Right ventricle myocardium superior (tissue), 1 donor: ENCODE data around the gene PELI2. TPM values are rescaled to one million over a fixed set of nuclear protein-coding genes. Genes with fewer than 3 reads are reported as not detected.

Experiments used
- ATAC-seq: fragments of 200-7000 bp; cut with Tn5 transposase; one replicate; pipeline ENCODE4 v1.9.1; 2020; ENCODE audit warnings: mild to moderate bottlenecking; ENCODE audit not compliant: poor library complexity
- DNase-seq: peaks from one replicate; pipeline ENCODE4 v3.0.0-alpha.2; 2020
- intact Hi-C: fragments of 100-400 bp; cut with DNase I; formaldehyde crosslinking; loops from one replicate; pipeline ENCODE4 v1.11.2; 2022
- total RNA-seq: library from RNA; stranded (reverse); fragmentation: NEBNext Ultra II Directional; extraction: Animal tissue kit (Norgen Biotek cat#: 25700); gene quantifications from one replicate; pipeline ENCODE4 v1.2.1, GENCODE V29; 2021
- donor health status: DM: no; HTN: yes; CAD: no; lungs with severe emphysema.

Gene PELI2
- total RNA-seq, 1 donor from 2014 or later, result 4.2 TPM

DNA sequence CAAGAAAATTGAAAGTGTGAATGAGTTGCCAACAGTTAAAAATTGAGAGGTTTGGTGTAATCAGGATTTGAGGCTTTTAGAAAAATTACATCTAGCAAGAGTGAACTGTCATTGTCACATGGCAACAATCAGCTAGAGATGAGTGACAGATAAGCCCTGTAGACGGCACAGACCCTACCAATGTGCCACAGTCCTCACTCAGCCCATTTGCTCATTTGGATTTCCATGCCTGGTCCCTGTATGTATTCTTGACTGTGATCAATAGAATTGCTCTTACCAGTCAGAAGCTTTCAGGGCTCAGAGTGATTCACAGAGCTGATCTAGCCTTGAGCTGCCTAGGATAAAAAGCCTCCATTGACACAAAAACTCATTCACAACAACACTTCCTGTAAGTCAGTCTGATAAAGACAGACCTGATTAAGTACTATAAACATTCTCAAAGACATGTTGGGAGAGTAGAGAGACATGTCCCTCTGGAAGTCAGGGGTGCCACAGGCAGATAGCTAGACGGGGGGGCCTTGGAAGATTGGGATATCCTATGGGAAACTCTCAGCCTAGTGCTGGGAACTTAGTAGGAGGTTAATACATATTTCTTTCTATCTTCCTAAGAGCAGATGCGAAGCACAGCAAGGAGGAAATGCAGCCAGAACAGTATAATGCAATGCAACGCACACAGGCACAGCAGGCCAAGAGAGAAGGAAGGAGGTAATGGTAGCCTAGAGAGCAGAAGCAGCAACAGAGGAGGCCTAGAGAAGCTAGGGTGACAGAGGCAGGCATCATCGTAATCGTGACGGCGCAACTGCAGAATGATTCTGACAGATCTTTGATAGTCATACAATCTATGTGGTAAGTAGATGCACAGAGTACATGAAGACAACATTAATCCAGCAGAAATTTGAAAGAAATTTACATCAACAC lies 2.0 kb upstream of the PELI2 start:
- intact Hi-C loops, result no loop called here
- no peak for DNase-seq
- ATAC-seq, result no peak

DNA sequence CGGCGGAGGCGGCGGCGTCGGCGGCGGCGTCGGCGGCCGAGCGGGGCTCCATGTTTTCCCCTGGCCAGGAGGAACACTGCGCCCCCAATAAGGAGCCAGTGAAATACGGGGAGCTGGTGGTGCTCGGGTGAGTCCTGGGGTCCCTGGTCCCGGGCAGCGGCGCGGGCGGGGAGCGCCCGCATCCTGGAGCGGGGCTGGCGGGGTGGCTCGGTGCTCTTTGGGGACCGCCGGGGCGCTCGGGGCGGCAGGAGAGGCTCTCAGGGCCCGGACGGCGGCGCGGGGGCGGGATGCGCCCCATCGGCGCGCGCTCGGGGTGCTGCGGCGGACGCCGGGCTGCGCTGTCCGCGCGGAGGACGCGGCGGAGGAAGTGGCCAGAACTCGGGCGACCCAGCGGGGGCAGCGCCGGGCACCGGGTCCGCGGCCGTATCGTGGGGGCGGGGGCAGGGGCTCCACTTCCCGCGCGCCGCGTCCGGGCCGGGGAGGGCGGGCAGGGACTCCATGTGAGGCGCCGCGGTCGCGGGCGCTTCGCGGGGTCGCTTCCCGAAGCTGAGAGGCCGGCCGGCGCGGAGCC lies 485 bp downstream of the PELI2 start:
- intact Hi-C loops, result no loop called here
- ATAC-seq, result peak; percentile 37
- DNase-seq, result peak; percentile 71

DNA sequence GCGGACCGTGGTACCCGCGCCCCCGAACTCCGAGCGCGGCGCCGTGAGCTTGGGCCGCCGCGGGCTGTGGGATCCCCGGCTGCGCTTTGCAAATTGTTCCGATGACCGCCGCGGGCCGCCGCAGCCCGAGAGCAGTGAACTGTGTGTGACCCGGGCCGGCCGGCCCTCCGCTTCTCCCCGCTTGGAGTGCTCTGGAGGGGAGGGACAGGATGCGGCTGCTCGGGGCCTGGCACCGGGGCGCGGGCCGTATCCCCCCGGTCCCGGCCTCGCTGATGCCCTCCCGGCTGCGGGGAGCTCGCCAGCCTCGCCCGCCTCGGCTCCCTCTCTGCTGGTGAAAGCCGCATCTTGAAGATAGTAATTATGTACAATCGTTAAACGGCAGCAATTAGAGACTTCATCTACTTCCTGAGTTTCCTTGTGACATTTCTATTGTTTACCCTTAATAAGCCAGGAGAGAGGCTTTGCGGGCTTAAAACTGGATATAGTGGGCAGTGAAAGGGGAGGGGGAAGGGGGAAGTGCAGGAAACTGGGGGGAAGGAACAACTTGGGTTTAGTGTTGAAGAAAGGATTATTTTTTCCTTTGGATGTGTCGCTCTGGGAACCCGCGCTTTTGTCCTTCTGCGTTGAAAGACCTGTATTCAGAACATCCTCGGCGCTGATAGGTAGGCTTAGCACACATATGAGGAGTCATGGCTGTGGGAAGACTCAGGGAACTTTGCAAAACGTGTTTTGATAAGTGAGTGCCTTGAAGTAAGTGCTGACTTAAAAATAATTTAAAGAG lies 1.2 kb downstream of the PELI2 start:
- DNase-seq (peak; percentile 77), ATAC-seq (peak; percentile 69)
- intact Hi-C loops, result no loop called here

DNA sequence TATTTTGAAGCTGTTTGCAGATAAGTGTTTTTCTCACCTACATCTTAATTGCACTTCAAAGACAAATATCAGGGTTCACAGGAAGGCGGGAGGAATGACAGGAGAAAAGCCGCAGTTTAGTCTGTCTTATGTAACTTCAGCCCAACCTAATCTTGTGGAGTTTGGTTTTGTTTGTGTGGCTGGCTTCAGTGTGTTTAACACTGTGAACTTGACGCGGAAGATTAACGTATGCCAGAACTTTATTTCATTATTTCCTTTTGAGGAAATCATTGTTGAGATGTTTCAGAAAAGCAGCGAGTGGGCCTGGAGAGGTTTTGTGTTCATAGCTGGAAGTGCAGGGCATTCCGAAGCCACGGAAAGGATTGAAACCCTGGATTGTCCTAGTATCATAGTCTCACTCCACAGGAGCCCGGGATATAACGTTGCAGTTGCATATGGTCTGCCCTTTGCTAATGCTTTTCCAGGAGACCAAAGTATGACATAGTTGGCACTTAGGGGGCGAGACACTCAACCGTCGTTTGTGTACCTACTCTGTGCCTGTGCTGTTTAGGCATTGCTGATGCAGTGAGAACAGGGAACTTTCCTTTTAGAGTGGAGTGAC lies 2.0 kb downstream of the PELI2 start:
- ATAC-seq (peak; percentile 11), DNase-seq (no peak)
- intact Hi-C loops, result no loop called here

DNA sequence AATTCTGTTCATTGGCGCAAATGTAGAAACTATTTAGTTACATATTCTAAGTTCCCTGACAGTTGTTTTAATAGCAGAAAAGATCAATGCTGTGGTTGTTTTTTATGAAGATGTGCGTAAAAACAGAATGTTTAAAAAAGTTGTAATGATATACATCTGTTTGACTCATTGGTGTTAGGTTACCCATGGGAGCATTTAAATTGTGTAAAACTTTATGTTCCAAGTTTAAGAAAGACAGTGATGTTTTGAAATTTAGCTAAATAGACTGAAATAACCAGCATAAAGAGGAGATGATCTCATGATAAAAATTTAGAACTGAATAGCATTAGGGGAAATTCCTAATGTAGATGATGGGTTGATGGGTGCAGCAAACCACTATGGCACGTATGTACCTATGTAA lies 3.6 kb downstream of the PELI2 start:
- intact Hi-C loops, result no loop called here
- DNase-seq (no peak), ATAC-seq (no peak)

DNA sequence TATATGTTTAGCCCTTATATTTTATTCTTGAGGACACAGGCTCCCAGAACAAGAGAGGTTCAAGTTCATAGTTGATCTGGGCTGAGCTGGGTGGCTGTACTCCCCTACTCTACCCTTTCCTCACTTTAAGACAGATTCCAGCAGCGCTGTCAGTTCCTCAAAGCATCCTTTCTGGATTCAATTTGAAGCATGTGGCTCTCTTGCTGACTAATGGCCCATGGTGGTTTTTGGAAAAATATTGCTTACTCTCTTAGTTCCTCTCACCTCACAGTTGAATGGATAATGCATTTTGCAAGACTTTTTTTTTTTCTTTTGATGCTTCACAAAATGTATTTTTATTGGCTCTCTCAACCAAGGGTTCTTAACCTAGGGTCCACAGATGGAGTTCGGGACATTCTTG lies 4.1 kb downstream of the PELI2 start:
- ATAC-seq (no peak), DNase-seq (no peak)
- intact Hi-C loops, result no loop called here

DNA sequence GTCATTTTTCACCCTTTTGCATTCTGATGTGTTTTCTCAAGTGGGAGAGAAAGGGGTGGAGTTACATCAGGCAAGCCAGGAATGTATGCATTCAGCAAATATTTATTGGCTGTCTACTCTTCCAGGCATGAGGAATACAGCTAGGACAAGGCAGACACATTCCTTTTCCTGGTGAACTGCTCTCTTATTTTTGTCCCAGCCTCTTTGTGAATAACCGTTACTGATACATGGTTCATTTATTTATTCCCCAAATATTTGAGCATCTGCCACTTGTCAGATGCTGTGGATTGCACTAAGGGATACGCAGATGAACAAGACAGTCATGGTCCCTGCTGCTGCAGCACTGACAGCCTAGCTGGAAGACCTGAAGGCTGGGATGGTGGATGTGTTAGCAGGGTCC lies 6.1 kb downstream of the PELI2 start:
- ATAC-seq, result no peak
- DNase-seq, result no peak
- intact Hi-C loops, result no loop called here

DNA sequence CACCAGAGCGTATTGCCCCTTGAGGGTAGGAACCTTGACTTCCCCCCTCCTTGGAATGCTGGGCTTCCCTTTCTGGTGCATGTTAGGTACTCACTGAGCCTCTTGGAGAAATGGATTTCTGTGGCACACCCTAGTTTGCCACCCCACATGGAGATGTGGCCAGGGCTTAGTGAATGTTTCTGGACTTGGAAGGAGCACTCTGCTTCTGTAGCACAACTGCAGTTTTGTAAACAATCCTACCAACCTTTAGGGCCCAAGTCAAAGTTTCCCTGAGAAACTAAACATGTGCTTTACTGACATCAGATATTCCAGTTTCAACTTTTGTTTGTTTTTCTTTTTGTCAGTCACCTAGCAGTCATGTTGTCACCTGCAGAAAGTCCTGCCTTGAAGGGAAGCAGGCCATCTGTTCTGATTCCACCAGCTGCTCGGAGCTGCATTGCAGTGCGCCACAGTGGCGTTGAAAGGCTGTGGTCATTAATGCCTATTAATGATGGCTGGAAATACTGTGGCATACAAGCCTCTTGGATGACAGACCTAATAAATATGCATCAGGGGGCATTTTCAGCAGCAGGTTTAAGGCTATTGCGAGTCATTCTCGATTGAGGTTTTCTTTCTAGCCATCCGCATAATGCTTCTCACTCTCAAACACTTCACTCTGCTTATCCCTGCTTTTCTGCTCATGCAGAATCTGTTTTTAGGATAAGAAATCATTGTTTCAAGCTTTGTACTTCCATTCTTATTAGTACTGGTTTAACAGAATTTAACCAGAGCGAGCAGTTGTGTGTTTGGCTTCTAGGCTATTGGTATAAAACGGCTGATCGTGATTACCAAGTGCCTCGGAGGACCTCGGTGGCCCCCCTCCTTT lies 7.8 kb downstream of the PELI2 start:
- intact Hi-C loops, result no loop called here
- DNase-seq, result no peak
- ATAC-seq, result no peak

DNA sequence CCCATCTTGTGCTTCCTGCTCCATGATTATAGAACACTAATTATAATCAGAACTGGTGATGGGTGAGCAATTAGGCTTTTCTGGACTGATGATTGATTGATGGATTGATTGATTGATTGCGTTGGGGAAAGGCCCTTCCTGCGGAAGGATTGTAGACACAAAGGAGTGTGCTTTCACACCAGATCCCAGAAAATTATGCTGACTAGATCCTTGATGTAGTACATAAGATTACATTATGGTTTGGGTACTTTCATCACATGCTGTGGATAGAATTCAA lies 8.4 kb downstream of the PELI2 start:
- intact Hi-C loops, result no loop called here
- DNase-seq, result no peak
- no peak for ATAC-seq

DNA sequence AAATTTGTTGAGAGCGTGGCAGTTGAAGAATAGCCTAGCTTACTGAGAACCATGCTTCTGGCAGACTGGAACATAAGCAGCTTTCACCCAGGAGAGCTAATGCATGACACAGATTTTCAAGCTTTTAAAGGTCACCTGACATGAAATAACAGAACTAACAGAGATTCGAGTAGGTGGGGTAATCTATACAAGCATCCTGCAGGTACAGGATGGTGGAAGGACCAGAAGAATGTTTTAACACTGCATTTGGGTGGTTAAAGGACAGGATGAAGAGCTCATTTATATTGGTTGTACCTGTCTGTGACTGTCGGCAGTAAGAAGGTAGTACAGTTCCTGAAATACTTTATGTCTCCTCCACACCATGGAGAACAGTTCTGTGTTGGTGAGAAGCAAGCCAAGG lies 8.9 kb downstream of the PELI2 start:
- intact Hi-C loops, result no loop called here
- ATAC-seq (no peak), DNase-seq (no peak)

DNA sequence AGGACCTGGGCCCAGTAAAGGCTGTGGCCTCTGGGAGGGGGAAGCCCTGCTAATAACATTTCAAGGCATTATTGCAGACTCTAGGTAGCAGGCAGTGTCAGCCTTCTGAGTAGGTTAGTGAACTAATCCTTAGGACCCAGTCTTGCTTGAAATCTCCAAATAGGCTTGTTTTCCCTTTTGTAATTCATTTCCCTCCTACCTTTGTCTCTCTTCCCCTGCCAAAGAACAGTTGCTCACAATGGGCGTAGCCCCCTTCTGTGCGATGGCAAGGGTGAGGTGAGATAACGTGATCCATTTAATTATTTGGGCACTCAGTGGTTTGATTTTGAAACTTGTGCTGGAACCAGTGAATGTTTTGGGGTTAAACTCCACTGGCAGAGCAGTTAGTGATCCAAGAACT lies 10.9 kb downstream of the PELI2 start:
- intact Hi-C loops, result no loop called here
- DNase-seq, result no peak
- no peak for ATAC-seq

DNA sequence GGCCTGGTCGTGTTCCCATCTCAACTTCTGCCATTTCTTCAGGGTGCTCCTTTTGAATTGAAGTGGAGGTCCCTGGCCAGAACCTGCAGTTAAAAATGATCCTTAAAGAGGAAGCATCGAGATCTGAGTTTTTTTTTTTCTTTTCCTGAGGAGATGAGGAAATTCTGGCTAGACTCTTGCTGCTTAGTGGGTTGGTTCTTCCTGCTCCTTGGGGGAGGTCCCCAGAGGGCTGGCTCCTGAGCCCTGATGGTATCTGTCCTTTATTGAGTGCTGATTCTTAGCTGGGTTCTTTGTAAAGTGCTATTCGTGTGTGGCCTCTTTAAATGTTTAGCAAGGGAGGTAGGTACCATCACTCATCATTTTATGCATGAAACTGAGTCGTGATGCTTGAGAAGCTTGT lies 11.7 kb downstream of the PELI2 start:
- ATAC-seq (peak; percentile 61), DNase-seq (peak; percentile 66)
- intact Hi-C loops, result no loop called here

DNA sequence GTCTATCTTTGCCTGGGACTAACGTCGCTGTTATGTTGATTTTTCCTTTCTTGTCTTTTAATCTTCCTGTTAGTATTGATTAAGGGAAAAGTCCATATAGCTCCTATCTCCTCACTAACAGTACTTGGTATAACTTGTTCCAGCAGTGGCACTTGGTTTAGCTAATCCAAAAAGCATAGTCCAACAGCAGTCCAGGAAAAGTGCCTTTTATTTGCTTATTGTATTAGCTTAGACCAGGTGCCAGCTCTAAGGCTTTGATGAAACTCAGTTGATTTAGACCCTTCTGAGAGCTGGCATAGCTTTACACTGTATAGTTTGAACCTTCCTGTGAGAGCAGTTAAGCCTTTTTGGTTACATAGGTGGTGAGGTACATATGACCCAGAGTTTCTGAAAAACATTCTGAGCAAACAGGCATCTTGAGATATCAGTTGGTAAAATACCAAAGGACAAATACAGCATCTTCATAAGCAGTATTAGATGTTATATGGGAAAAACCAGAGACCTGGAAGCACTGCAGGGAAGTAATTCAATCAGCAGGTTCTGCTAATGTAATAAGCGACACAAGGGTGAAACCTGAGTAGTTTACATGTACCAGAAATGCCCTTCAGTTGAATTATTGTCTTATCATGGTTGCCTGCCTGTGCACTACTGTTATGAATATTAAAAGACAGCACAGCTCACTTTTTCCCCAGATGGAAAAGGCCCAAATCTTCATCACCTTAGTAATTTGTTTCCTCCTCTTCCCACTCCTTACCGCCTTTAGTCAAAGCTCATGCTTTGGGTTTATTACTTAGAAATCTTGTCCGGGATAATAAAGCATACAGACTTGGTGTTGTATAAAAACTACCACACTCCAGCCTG lies 13.0 kb downstream of the PELI2 start:
- ATAC-seq (no peak), DNase-seq (no peak)
- intact Hi-C loops, result no loop called here

DNA sequence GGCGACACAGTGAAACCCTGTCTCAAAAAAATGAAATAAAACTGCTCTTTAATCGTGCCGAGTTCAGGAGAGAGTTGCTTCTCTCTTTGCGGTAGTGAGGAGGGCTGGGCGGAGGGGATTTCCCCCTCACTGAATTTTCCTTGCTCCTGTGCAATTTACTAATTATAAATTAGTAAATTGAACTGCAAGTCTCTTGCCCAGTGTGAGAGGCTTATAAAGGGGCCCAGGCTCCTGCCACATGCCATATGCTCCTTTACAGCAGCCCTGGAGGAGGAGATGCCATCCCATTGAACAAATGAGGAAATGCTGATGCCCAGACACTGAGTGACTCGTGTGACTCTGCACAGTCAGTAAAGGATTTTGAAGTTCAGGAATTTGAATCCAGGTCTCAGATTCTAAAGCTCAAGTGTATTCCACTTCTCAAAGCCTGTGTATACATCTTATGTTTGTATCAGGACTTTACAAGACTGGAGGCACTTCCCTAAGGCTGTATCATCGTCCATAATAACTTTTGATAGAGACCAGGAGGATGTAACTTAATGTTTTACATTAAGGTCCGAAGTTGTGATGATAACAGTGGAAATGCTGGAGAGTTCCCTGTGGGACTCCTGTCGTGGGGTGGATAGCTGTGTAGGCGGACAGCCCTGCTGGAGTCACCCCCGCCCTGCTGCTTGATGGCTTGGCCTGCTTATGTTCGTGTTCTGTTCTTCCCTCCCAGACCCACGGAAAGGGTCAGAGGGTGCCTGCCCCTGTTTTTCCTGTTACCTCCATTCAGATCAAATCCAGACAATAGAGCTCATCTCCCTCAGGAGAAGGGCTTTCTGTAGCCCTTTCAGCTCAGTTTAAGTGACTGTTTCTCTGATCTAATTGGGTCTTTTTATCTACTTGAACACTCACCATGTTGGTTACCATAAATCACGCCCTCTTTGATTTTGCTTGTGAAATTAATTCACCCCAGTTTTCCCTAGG lies 13.9 kb downstream of the PELI2 start:
- ATAC-seq, result peak; percentile 40
- DNase-seq, result no peak
- intact Hi-C loops, result no loop called here

DNA sequence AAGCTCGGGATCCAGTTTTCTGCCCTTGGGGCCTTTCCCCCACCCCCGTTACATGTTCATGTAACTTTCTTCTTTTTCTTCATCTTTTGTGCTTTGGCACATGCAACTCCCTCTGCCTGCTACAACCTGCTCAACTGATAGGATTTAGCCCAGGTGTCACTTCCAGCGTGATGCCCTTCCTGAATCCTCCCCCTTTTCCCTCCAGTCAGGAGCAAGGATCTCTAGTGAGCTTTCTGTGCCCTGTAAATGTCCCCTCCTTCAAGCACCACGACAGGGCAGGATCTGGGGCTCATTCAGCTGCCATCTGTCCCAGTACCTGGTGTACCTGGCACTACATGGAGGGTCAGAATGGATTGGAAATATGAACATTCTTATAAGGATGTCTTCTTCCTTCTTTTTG lies 15.3 kb downstream of the PELI2 start:
- DNase-seq (no peak), ATAC-seq (no peak)
- intact Hi-C loops, result no loop called here

DNA sequence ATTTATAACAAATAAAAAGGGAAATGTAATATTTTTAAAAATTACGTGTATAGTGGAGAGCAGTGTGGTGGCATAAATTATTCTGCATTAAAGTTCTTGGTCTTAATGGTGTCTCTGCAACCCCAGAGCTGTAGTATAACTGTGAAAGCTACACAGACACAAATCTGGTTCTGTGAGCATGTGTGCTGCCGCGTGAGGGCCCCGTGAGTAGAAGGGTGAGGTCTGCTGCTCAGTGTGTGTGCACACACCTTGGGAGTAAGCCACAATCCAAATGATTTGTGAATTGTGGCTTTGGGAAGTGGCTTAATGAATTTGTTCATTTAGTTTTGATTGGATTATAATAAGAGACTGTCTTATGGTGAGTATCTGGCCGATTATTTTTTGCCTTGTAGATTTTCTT lies 16.8 kb downstream of the PELI2 start:
- intact Hi-C loops, result no loop called here
- ATAC-seq (no peak), DNase-seq (no peak)

DNA sequence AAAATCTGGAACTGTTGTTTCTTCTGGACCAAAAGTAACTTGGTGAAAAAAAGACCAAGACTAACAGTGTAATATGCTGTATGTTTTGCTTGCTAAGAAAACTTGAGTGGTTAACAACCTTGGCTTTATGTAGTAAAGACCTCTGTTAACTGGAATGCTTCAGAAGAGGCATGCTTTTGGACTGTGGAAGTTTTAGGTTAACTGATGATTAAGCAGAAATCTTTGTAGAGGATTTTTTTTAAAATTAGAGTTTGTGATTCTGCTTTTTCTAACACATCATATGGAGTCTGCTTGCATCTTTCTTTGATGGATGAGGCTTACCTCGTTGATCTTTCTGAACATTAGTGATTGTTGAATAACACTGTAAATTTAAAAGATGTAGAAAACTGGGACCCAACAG lies 17.5 kb downstream of the PELI2 start:
- intact Hi-C loops, result no loop called here
- ATAC-seq (no peak), DNase-seq (no peak)
